COLO829 (cell line): Measurements from ENCODE around the gene LRCH1.
"Not testable (repeated sequence)": the region's sequence is repeated elsewhere in the genome, so short reads cannot be mapped to it uniquely, and the experiment has no call there.

Source experiments
- DNase-seq: peaks from one replicate; pipeline ENCODE4 v3.0.0; 2012; ENCODE audit warnings: low spot score

Gene LRCH1

DNA sequence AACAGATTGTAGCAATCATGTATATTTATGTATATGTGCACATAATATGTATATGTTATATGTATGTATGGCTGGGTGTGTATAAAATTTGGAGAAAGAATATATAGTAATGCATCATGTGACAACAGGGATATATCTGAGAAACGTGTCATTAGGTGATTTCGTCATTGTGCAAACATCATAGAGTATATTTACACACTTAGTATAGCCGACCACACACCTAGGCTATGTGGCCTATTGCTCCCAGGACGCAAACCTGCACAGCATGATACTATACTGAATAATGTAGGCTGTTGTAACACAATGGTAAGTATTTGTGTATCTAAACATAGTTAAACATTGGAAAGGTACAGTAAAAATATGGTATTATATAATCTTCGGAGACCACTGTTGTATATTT, 200.2 kb downstream of the LRCH1 start:
- no peak for DNase-seq

DNA sequence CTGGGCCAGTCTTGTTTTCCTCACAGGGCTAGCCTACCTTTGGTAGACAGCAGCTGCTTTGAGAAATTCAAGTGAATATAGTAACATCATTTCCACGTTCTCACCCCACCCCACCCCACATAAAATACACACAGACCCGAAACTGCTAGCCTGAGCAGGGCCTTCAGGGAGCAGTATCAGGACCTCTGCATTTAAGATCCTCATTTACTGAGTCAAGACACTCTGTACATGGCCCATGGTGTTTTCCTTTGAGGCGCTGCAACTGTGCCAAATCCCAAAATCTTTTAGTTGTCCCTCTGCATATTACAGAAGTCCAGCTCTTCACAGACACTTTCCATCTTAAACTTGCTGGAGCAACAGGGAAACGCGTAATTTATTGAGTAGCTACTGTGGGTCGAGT, 200.9 kb downstream of the LRCH1 start:
- DNase-seq, result no peak

- DNase-seq, result no peak
These were observed 201.8 kb downstream of the LRCH1 start for GRCh38 chr13:46754812-46755211.

- not testable (repeated sequence) for DNase-seq
These were observed 202.5 kb downstream of the LRCH1 start for GRCh38 chr13:46755508-46755907.

DNA sequence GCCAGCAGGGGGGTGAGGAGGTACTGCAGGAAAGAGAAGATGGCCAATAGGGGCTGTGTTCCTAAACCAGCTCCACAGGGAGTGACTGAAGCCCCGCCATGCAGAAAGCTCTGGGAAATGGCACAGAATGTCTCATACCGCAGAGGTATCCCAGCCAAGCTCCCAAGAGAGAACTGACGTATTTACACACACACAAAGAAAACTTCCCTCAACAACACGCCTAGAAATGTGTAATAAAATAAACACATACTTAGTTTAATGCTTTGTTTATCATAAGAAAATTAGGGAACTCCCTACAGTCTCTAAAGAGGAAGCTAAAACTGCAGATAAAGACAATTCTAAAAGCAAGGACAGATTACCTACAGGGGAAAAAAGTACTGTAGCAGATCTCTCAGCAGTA, 204.0 kb downstream of the LRCH1 start:
- no peak for DNase-seq

GRCh38 chr13:46757640-46758039, 204.7 kb downstream of the LRCH1 start:
- DNase-seq, result no peak

DNA sequence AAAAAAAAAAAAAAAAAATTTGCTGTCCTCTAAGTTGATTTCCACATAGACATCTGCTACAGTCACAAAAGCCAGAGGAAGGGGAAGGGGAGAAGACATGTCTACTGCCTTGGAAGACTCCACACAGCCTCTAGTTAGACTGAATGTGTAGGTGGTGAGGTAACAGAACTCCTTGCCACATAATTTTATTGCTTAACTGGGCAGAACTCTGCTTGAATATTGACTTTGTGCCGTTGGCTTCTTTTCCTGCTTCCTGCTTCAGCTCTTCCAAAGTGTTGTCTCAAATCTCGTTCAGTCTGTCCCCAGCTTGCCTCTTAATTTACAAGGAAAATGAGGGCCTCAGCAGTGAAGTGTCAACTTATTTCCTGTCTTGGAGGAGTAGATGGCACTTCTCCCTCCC, 206.9 kb downstream of the LRCH1 start:
- DNase-seq, result no peak

- DNase-seq, result no peak
These were observed 208.2 kb downstream of the LRCH1 start for GRCh38 chr13:46761174-46761573.

GRCh38 chr13:46761866-46762265, 208.9 kb downstream of the LRCH1 start:
- no peak for DNase-seq

- not testable (repeated sequence) for DNase-seq
These were observed 217.0 kb downstream of the LRCH1 start for GRCh38 chr13:46769925-46770324.

GRCh38 chr13:46771693-46772092, 218.7 kb downstream of the LRCH1 start:
- no peak for DNase-seq

DNA sequence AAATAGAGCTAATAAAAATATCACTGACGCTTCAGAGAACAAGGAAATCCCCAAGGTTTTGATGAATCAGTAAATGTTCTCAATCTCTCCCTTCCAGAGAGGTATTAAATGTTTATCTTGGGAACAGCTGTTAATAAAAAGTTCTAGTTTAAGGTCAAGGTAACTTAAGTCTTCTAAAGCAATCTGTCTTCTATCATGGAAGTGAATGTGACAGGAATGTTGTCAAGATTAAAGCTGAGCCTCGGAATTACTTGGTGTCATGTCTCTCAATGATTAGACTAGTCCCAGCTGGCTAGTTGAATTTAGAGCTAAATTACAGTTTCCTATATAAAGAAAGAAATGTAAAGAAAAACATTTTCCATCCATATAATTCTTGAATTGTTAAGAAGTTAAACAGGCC, 220.6 kb downstream of the LRCH1 start:
- DNase-seq, result no peak

DNA sequence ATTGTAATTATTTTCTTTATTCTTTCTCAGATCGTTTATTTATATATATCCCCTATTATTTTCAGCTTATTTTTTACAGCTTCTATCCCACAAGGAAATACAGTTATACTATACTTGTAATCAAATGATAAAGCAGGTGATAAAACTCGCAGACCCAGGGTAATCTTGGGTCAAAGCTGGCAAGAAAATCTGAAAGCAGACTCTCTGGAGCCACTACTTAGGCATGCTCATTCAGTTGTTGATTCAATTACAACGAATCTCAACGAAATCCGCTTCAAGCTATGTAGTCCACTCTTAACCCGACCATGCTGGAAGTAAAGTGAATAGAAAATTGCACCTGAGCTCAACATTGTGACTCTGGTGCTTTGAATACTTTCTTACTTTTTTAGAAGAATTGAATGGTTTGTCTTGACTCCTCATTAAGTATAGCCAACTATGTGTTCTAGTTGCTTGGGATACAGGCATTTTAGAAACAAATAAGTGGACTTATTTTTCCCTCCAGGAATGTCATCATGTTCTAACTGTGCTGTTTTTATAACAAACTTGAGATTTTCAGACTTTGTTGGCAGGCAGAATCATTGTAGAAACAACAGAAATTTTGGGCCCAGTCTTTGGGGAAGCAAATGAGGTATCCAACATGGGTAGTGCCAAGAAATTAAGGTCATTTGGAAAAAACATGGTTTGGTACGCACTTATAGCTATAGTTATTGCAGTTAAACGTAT, 222.6 kb downstream of the LRCH1 start:
- no peak for DNase-seq

GRCh38 chr13:46778095-46778494, 225.1 kb downstream of the LRCH1 start:
- no peak for DNase-seq

- DNase-seq, result no peak
These were observed 225.9 kb downstream of the LRCH1 start for GRCh38 chr13:46778890-46779289.

- no peak for DNase-seq
These were observed 229.1 kb downstream of the LRCH1 start for GRCh38 chr13:46782066-46782465.

DNA sequence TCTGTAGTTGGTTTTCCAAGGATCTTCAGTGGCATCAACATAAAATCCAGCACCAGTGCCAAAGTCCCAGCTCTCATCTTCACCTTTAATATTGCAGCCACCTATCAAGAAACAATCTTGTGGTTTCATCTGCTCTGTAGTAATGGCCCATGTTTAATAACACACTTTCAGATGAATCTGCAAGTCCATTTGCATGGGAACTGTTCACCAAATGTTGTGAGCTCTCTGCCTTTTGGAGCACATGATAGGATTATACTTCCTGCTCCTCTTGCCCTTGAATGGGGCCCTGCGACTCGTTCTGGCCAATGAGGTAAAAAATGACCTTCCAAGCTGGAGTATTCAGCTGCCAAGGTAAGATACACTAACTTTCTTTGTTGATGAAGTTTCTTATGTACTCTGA, 229.7 kb downstream of the LRCH1 start:
- DNase-seq, result no peak

- DNase-seq, result no peak
These were observed 230.5 kb downstream of the LRCH1 start for GRCh38 chr13:46783504-46783903.

DNA sequence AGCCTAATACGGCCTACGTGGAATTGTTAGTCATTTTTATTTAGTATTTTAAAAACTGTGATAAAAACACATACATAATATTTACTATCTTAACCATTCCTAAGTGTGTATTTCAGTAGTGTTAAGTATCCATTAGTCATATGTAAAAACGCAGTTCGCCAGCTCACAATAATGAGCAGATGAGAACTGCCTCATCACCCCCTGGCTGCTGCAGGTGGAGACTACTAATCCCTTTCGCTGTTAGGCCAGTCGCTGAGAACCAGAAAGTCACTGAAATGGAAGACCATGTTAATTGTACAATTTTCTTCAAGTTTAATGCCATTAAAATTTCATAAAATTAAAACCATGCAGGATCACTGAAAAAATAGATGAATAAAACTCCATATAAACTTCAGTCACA, 242.4 kb downstream of the LRCH1 start:
- DNase-seq, result no peak

DNA sequence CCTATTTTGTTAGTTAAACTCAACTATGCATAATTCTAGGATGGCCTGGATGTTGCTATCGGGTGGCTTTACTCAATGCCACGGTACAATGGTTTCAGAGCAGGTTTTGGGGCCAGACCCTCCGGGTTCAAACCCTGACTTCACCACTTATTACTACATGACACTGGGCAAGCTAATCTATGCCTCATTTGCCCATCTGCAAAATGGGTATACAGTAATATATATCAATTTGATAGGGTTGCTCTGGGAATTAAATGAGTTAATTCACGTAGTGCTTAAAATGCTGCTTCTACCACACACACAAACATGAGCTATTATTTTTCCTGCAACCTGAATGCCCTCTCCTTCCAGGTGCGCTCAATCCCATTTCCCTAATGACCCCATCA, 243.2 kb downstream of the LRCH1 start:
- DNase-seq, result no peak

DNA sequence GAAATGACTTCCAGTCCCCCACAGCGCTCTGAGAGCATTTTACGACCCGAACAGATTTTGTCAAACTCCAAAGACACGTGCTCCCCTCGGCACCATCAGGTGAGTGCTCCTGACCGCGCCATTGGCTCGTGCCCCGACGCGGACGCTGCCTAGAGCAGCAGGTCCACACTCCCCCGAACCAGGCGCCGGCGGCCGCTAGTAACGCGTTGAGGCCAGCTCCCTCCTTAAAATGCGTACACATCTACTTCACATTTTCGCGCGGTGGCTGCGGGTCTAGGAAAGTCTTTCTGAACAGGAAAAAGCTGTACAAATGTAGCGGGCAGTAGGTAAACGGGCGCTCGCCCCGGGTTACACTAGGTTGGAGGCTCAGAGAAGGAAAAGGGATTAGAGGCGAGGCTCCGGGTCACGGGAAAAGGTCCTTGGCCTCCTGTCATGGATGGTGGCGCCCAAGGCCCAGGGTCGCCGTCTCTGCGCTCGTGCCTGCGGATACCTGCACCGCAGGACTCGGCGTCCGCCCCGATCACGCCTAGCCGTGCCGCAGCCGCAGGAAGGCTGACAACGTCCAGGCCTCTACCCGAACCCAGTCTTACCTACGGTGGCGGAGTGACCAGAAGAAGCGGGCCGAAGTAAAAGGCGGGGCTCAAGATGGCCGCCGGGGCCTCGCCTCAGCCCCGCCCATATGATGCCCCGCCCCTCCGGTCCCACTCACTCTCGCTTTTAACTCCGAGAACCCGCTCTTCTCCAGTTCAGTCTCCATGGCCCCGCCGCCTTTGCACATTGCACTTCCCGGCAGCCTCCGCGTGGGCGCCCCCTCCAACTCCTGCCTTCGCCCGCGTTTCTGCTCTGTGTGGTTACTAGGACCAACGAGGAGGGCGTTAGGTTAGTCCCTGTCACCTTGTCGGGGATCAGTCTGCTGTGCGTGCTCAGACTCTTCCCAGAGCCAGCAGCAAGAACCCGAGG, 243.8 kb downstream of the LRCH1 start, which contains the start of gene ESD:
TSS of gene ESD (minus strand) at position 647 of the 960 bp plus-strand sequence. CDS start 5,748 bp downstream, outside the sequence.
- DNase-seq, result peak; percentile 88

DNA sequence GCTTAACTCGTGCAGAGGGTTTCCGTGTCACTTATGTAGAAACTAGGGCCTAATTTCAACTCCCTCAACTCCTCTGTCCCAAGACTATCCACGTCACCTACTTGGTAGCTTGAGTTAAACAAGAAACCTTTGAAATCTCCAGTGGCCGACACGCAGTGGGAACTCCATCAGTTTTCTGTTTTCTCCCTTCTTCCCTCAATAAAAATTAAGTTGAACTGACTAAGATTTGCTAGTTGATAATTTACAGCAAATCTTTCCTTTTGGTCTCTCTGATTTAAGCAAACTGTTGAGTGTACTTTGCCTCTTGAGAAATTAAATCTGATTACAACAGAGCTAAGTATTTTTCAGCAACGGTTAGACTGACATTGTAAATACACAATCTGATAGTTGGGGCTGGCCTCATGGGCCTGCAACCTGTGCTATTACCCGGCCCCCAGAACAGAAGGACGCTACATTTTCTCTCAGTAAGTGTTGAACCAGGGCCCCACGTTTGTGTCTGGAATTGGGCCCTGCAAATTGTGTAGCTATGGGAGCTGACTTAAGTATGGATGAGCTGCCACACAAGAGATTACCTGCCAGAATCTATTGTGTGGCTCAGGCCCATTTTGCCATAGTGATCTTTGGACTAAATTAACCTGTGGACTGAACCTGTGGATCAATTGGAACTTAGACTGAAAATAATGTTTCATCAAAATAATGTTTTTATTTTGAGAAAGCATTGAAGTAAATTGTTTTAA, 244.7 kb downstream of the LRCH1 start:
- DNase-seq, result no peak
